K562 (cell line): ENCODE measurements around the gene HDAC1. TPM values are rescaled to one million over a fixed set of nuclear protein-coding genes. Genes with fewer than 3 reads are reported as not detected.

Experiments used
- BRD9 ChIP-seq: fragments of 450-650 bp; IDR thresholded peaks from 2 replicates; pipeline ENCODE4 v1.6.1; 2018; ENCODE audit warnings: low read depth; ENCODE audit not compliant: partially characterized antibody
- CBX1 ChIP-seq: sonication (generic); IDR thresholded peaks from 2 replicates; pipeline ENCODE4 v1.6.1; 2016; ENCODE audit warnings: antibody characterized with exemption, low read depth, mild to moderate bottlenecking
- CHAMP1 ChIP-seq: fragments of 450-650 bp; IDR thresholded peaks from 2 replicates; pipeline ENCODE4 v1.6.1; 2016; ENCODE audit warnings: mild to moderate bottlenecking
- ESRRB ChIP-seq: fragments of 250-450 bp; sonication (Bioruptor Pico); IDR thresholded peaks from 2 replicates; pipeline ENCODE4 v1.5.0; 2020; ENCODE audit warnings: mild to moderate bottlenecking, moderate library complexity, borderline replicate concordance
- FOXO4 ChIP-seq: fragments of 450-650 bp; formaldehyde crosslinking; IDR thresholded peaks from 2 replicates; pipeline ENCODE4 v1.4.0; 2020; ENCODE audit warnings: mild to moderate bottlenecking, moderate library complexity
- HDGF ChIP-seq: fragments of 450-650 bp; IDR thresholded peaks from 2 replicates; pipeline ENCODE4 v1.6.1; 2016
- KHSRP ChIP-seq: fragments of 450-650 bp; IDR thresholded peaks from 2 replicates; pipeline ENCODE4 v1.6.1; 2017
- LEF1 ChIP-seq: fragments of 450-650 bp; IDR thresholded peaks from 2 replicates; pipeline ENCODE4 v1.6.1; 2016; ENCODE audit warnings: mild to moderate bottlenecking
- MEF2A ChIP-seq: IDR thresholded peaks from 2 replicates; pipeline ENCODE4 v1.6.1; 2011; ENCODE audit warnings: low read depth, mild to moderate bottlenecking, low read length, moderate library complexity; ENCODE audit not compliant: control insufficient read depth
- NCOA1 ChIP-seq: fragments of 450-650 bp; IDR thresholded peaks from 2 replicates; pipeline ENCODE4 v1.6.1; 2016; ENCODE audit warnings: low read depth
- NEUROD1 ChIP-seq: fragments of 150-350 bp; IDR thresholded peaks from 2 replicates; pipeline ENCODE4 v1.6.1; 2014; ENCODE audit warnings: borderline replicate concordance, low read length, low read depth; ENCODE audit not compliant: partially characterized antibody
- NFRKB ChIP-seq: fragments of 450-650 bp; IDR thresholded peaks from 2 replicates; pipeline ENCODE4 v1.6.1; 2016; ENCODE audit warnings: low read depth
- PYGO2 ChIP-seq: fragments of 450-650 bp; IDR thresholded peaks from 2 replicates; pipeline ENCODE4 v1.6.1; 2016; ENCODE audit warnings: mild to moderate bottlenecking, missing genetic modification characterization, moderate library complexity, missing compliant biosample characterization
- RFX7 ChIP-seq: fragments of 250-450 bp; sonication (Bioruptor Pico); IDR thresholded peaks from 2 replicates; pipeline ENCODE4 v1.5.1; 2021; ENCODE audit warnings: mild to moderate bottlenecking
- TSC22D4 ChIP-seq: fragments of 450-650 bp; IDR thresholded peaks from 2 replicates; pipeline ENCODE4 v1.6.1; 2016; ENCODE audit warnings: missing genetic modification characterization, missing biosample characterization, control low read depth
- ZBTB2 ChIP-seq: fragments of 450-650 bp; IDR thresholded peaks from 2 replicates; pipeline ENCODE4 v1.6.1; 2016; ENCODE audit warnings: antibody characterized with exemption
- ZFP1 ChIP-seq: fragments of 450-650 bp; formaldehyde crosslinking; IDR thresholded peaks from 2 replicates; pipeline ENCODE4 v1.4.0; 2020; ENCODE audit warnings: mild to moderate bottlenecking, mixed read lengths
- ZKSCAN3 ChIP-seq: fragments of 250-450 bp; sonication (Bioruptor Pico); IDR thresholded peaks from 2 replicates; pipeline ENCODE4 v1.4.0; 2020
- ZNF263 ChIP-seq: sonication (generic); formaldehyde crosslinking; IDR thresholded peaks from 2 replicates; pipeline ENCODE4 v1.8.0; 2022; ENCODE audit warnings: mild to moderate bottlenecking, missing genetic modification reagents, borderline replicate concordance
- ZNF436 ChIP-seq: fragments of 250-450, 450-650 bp; sonication (Bioruptor Pico); formaldehyde crosslinking; IDR thresholded peaks from 2 replicates; pipeline ENCODE4 v1.7.0; 2020; ENCODE audit warnings: mild to moderate bottlenecking
- ZNF57 ChIP-seq: fragments of 450-650 bp; formaldehyde crosslinking; IDR thresholded peaks from 2 replicates; pipeline ENCODE4 v1.4.0; 2020; ENCODE audit warnings: mild to moderate bottlenecking, moderate library complexity
- ZNF589 ChIP-seq: fragments of 200-800 bp; sonication (Bioruptor generic); IDR thresholded peaks from 2 replicates; pipeline ENCODE4 v1.6.1; 2016; ENCODE audit warnings: low read depth, missing genetic modification characterization, missing compliant biosample characterization
- ZNF668 ChIP-seq: fragments of 250-450 bp; sonication (Bioruptor Pico); IDR thresholded peaks from 2 replicates; pipeline ENCODE4 v1.8.0; 2022; ENCODE audit warnings: mild to moderate bottlenecking, inconsistent platforms
- ZNF707 ChIP-seq: fragments of 250-450 bp; sonication (Bioruptor Pico); conservative IDR thresholded peaks from 2 replicates; pipeline ENCODE4 v1.8.0; 2022; ENCODE audit warnings: inconsistent platforms, mild to moderate bottlenecking, moderate library complexity
- polyA plus RNA-seq, 8 experiments: library from polyadenylated mRNA; depleted of rRNA in 4 of 8; stranded (reverse) in 5 of 8; unstranded in 3 of 8; fragments of >200 nt; fragmentation: Nextera tagmentation in 2 of 8; fragmentation: Illumina TruSeq in 1 of 8; extraction: Ambion mirVana in 2 of 8; extraction: Trizol in 1 of 8; gene quantifications; 2 replicates each; pipeline versions ENCODE4 v1.2.1 to v1.2.3, GENCODE V29; 2011 to 2014; ENCODE audit warnings: inconsistent platforms in 1 of 8, missing spikeins in 1 of 8
- total RNA-seq, 7 experiments: library from RNA; depleted of rRNA in 6 of 7; stranded (reverse); fragments of >200 nt in 6 of 7; fragmentation: Illumina TruSeq in 2 of 7; extraction: Trizol in 2 of 7; gene quantifications; 2 replicates each; pipeline versions ENCODE4 v1.2.1 to v1.2.3, GENCODE V29; 2011 to 2021; ENCODE audit warnings: low replicate concordance in 1 of 7

Gene HDAC1
- total and polyA plus RNA-seq, 9 of the 15 experiments (the other 6 are each of a cell fraction or from before 2014, with no cell fraction given): 169 to 384 (median 193) TPM

- peak; percentile 53; the same call in 1 of the 2 replicates for TF ChIP-seq CBX1
- no peak for TF ChIP-seq ZNF57 (CRISPR knock-in tag)
- no peak for TF ChIP-seq ZNF589
- TF ChIP-seq BRD9: no peak
- TF ChIP-seq ZBTB2: peak; percentile 44; the same call in 1 of the 2 replicates
- no peak for TF ChIP-seq ZNF436 (CRISPR knock-in tag)
- no peak for TF ChIP-seq ZFP1 (CRISPR knock-in tag)
- no peak for TF ChIP-seq HDGF
- TF ChIP-seq LEF1: no peak
- no peak; the same call in 1 of the 2 replicates for TF ChIP-seq ZNF263
- TF ChIP-seq ZNF707 (CRISPR knock-in tag): no peak
- TF ChIP-seq NFRKB: no peak
- TF ChIP-seq PYGO2: no peak
- TF ChIP-seq ESRRB (CRISPR knock-in tag): no peak
- no peak for TF ChIP-seq CHAMP1
- no peak for TF ChIP-seq FOXO4
- no peak for TF ChIP-seq RFX7
- TF ChIP-seq ZKSCAN3: no peak
- no peak for TF ChIP-seq KHSRP
- no peak for TF ChIP-seq TSC22D4 (tag)
- no peak for TF ChIP-seq NEUROD1
- TF ChIP-seq MEF2A: no peak
- TF ChIP-seq NCOA1: no peak
- no peak for TF ChIP-seq ZNF668
These were observed 43.1 kb downstream of the HDAC1 start (continued) for GRCh38 chr1:32334864-32335534.
